NCI-H774 (cell line): ENCODE data around the gene ZDHHC8.

Experiments used
- DNase-seq: peaks from one replicate; lab custom pipeline; 2025; lab: John Stamatoyannopoulos, UW

Gene ZDHHC8

GRCh38 chr22:20131597-20131858, at the start of gene ZDHHC8:
ZDHHC8 (plus strand) TSS chr22:20131804; CDS start chr22:20131948, 144 bp downstream.
- DNase-seq: no peak

GRCh38 chr22:20083157-20083890, 48.3 kb upstream of the ZDHHC8 start:
- DNase-seq: no peak

GRCh38 chr22:20083891-20084546, 47.6 kb upstream of the ZDHHC8 start:
- DNase-seq: no peak

GRCh38 chr22:20084547-20085413, 46.8 kb upstream of the ZDHHC8 start:
- DNase-seq: no peak

- no peak for DNase-seq
Measured at GRCh38 chr22:20085651-20086050, 46.0 kb upstream of the ZDHHC8 start.

GRCh38 chr22:20086101-20086599, 45.5 kb upstream of the ZDHHC8 start:
- DNase-seq: no peak

- no peak for DNase-seq
Measured at GRCh38 chr22:20086763-20087162, 44.8 kb upstream of the ZDHHC8 start.

GRCh38 chr22:20087319-20088262, 44.0 kb upstream of the ZDHHC8 start:
- no peak for DNase-seq

GRCh38 chr22:20088263-20088648, 43.3 kb upstream of the ZDHHC8 start:
- DNase-seq: no peak

GRCh38 chr22:20089226-20089976, 42.2 kb upstream of the ZDHHC8 start:
- DNase-seq: no peak

- no peak for DNase-seq
Measured at GRCh38 chr22:20089977-20090729, 41.5 kb upstream of the ZDHHC8 start.

- no peak for DNase-seq
Measured at GRCh38 chr22:20090730-20091240, 40.8 kb upstream of the ZDHHC8 start.

- DNase-seq: no peak
Measured at GRCh38 chr22:20091690-20092476, 39.7 kb upstream of the ZDHHC8 start.

- no peak for DNase-seq
Measured at GRCh38 chr22:20092477-20092854, 39.1 kb upstream of the ZDHHC8 start.

- no peak for DNase-seq
Measured at GRCh38 chr22:20093418-20094196, 38.0 kb upstream of the ZDHHC8 start.

- no peak for DNase-seq
Measured at GRCh38 chr22:20094197-20094807, 37.3 kb upstream of the ZDHHC8 start.

- no peak for DNase-seq
Measured at GRCh38 chr22:20095521-20095920, 36.1 kb upstream of the ZDHHC8 start.
